ENCODE results near the gene PCGF2.

DNA sequence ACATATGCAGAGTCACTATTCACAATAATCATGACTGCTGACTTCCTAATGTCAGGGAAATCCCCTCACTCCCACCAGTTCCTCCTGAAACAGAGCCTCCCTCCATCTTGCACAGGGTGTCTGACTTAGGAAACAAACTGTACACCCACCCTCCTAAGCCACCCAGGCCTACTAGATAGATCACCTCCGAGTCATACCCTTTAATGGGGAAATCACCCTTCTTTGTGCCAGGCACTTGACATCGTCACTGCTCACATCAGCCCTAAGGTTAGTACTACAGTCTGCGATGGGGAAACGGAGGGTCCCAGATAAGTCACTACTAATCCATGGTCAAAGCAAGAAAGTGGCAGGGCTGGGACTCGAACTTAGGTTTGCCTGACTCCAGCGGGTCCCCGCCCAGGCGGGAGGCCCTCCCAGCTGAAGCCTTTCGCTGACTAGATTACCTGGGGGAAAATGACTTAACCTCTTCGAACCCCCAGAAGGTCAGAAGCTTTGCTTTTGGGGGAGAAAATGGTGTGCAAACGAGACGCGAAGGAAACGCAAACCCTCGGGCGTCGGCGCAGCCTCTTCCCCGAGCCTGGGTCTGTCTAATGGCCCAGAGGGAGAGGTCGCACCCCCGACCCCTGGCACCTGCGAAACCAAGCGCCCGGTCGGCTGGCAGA, 46.5 kb downstream of the PCGF2 start:
- TF ChIP-seq CTCF (conservative IDR thresholded peaks at IDR 0.05 in 1 of 2, IDR thresholded peaks at IDR 0.05 in 1 of 2; ENCODE audit: extremely low read depth in 1 of 2, insufficient read depth in 1 of 2, low read depth in 1 of 2, low read length in 2 of 2) = no peak
- no peak for TF ChIP-seq EZH2 (IDR thresholded peaks at IDR 0.05; ENCODE audit: borderline replicate concordance, low read length)

All from mammary epithelial cell (primary cell).